Neural progenitor cell (in vitro differentiated cells): ENCODE measurements around the gene TBC1D4. TPM values are rescaled to one million over a fixed set of nuclear protein-coding genes. Genes with fewer than 3 reads are reported as not detected.

Source experiments
- DNase-seq: peaks from one replicate; pipeline ENCODE4 v3.0.0-alpha.2; 2016; ENCODE audit warnings: low spot score
- H2AFZ ChIP-seq: fragments of 200-600 bp; sonication (generic); replicated peaks from 2 replicates; pipeline ENCODE4 v1.6.1; 2016; ENCODE audit warnings: antibody characterized with exemption
- H3F3A ChIP-seq: fragments of 200-600 bp; sonication (generic); 2 replicates; pipeline ENCODE4 v1.6.1; 2016; ENCODE audit warnings: antibody characterized with exemption, low read depth
- H3K27ac ChIP-seq: fragments of 200-600 bp; sonication (generic); 2 replicates; pipeline ENCODE4 v1.5.1; 2016; ENCODE audit warnings: mild to moderate bottlenecking
- H3K27me3 ChIP-seq: fragments of 200-600 bp; sonication (generic); 2 replicates; pipeline ENCODE4 v1.6.1; 2016; ENCODE audit warnings: mild to moderate bottlenecking, moderate library complexity
- H3K36me3 ChIP-seq: fragments of 200-600 bp; sonication (generic); 2 replicates; pipeline ENCODE4 v1.5.1; 2016
- H3K4me1 ChIP-seq: fragments of 200-600 bp; sonication (generic); 2 replicates; pipeline ENCODE4 v1.6.1; 2016; ENCODE audit warnings: mixed run types
- H3K4me2 ChIP-seq: fragments of 200-600 bp; sonication (generic); 2 replicates; pipeline ENCODE4 v1.6.1; 2016
- H3K4me3 ChIP-seq: fragments of 200-600 bp; sonication (generic); 2 replicates; pipeline ENCODE4 v1.5.1; 2016
- H3K79me2 ChIP-seq: fragments of 200-600 bp; sonication (generic); 2 replicates; pipeline ENCODE4 v1.6.1; 2016; ENCODE audit warnings: low read depth
- H3K9ac ChIP-seq: fragments of 200-600 bp; sonication (generic); 2 replicates; pipeline ENCODE4 v1.6.1; 2016
- H3K9me3 ChIP-seq: fragments of 200-600 bp; sonication (generic); 2 replicates; pipeline ENCODE4 v1.5.1; 2016; ENCODE audit warnings: low read depth
- H4K20me1 ChIP-seq: fragments of 200-600 bp; sonication (generic); 2 replicates; pipeline ENCODE4 v1.6.1; 2016; ENCODE audit warnings: low read depth
- H3K27ac Mint-ChIP-seq: 3 replicates; pipeline ENCODE4 v1.8.0; 2021; ENCODE audit warnings: mixed read lengths
- H3K27me3 Mint-ChIP-seq: 2 replicates; pipeline ENCODE4 v1.8.0; 2022; ENCODE audit warnings: low read depth, mild to moderate bottlenecking, inconsistent platforms, moderate library complexity, mixed read lengths; ENCODE audit not compliant: insufficient read depth
- H3K36me3 Mint-ChIP-seq: 3 replicates; pipeline ENCODE4 v1.8.0; 2021; ENCODE audit warnings: mixed read lengths
- H3K4me1 Mint-ChIP-seq: 3 replicates; pipeline ENCODE4 v1.8.0; 2021; ENCODE audit warnings: mixed read lengths
- H3K4me3 Mint-ChIP-seq: 3 replicates; pipeline ENCODE4 v1.8.0; 2021; ENCODE audit warnings: mild to moderate bottlenecking, moderate library complexity, mixed read lengths
- H3K9me3 Mint-ChIP-seq: 3 replicates; pipeline ENCODE4 v1.8.0; 2020; ENCODE audit warnings: mixed read lengths
- EZH2 ChIP-seq: fragments of 200-600 bp; sonication (generic); IDR thresholded peaks from 2 replicates; pipeline ENCODE4 v1.6.1; 2017; ENCODE audit warnings: antibody characterized with exemption, mild to moderate bottlenecking, moderate library complexity
- EZH2phosphoT487 ChIP-seq: fragments of 200-600 bp; sonication (generic); IDR thresholded peaks from 2 replicates; pipeline ENCODE4 v1.6.1; 2017; ENCODE audit warnings: antibody characterized with exemption
- total RNA-seq: library from RNA; depleted of rRNA; stranded (reverse); fragments of >200 nt; gene quantifications from 2 replicates; pipeline ENCODE4 v1.2.3, GENCODE V29; 2015; ENCODE audit warnings: low replicate concordance
- TF ChIP-seq, protein P1 (sequence below): fragments of 200-600 bp; sonication (generic); IDR thresholded peaks from 2 replicates; pipeline ENCODE4 v1.5.1; 2017; ENCODE audit warnings: antibody characterized with exemption, mild to moderate bottlenecking

The TBC1D4 gene
- total RNA-seq, 1 donor from 2014 or later = 14.3 TPM

DNA sequence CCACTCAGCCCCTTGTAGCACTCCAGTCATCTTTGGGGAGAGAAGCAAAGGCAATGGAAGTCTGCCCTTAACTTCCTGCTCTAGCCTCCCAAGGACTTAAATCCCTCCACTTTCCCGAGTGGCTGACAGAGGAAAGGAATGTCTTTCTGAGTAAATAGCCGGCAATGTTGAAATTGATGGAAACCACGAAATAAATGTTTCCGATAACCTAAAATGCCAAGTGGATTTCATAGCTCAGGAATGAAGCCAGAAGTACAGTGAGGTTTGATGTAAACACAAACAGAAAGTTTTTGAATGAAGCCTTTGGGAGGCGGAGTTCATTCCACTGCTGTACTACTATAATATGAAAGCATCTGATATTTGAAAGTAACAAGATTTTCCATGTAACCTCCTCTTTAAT is 14.0 kb upstream of the TBC1D4 start:
- H3K4me3 ChIP-seq = no peak overlapping the region
- no peak overlapping the region for H3K4me2 ChIP-seq
- H3K27ac ChIP-seq = no peak overlapping the region
- no peak overlapping the region for H3K4me3 Mint-ChIP-seq
- H3K36me3 ChIP-seq = no peaks in the 10 kb centered on the region
- H3K9ac ChIP-seq = no peak overlapping the region
- H3K9me3 ChIP-seq = no peaks in the 10 kb centered on the region
- no peaks in the 10 kb centered on the region for H4K20me1 ChIP-seq
- H2AFZ ChIP-seq = no peak overlapping the region
- H3K27me3 ChIP-seq = no peaks in the 10 kb centered on the region
- no peaks in the 10 kb centered on the region for H3K4me1 Mint-ChIP-seq
- H3K36me3 Mint-ChIP-seq = no peaks in the 10 kb centered on the region
- no peaks in the 10 kb centered on the region for H3K27me3 Mint-ChIP-seq
- no peak for DNase-seq
- no peak for TF ChIP-seq EZH2phosphoT487
- no peak for TF ChIP-seq EZH2
- TF ChIP-seq, protein P1, sequence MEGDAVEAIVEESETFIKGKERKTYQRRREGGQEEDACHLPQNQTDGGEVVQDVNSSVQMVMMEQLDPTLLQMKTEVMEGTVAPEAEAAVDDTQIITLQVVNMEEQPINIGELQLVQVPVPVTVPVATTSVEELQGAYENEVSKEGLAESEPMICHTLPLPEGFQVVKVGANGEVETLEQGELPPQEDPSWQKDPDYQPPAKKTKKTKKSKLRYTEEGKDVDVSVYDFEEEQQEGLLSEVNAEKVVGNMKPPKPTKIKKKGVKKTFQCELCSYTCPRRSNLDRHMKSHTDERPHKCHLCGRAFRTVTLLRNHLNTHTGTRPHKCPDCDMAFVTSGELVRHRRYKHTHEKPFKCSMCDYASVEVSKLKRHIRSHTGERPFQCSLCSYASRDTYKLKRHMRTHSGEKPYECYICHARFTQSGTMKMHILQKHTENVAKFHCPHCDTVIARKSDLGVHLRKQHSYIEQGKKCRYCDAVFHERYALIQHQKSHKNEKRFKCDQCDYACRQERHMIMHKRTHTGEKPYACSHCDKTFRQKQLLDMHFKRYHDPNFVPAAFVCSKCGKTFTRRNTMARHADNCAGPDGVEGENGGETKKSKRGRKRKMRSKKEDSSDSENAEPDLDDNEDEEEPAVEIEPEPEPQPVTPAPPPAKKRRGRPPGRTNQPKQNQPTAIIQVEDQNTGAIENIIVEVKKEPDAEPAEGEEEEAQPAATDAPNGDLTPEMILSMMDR = no peak
- no peaks in the 10 kb centered on the region for H3K4me1 ChIP-seq
- H3K9me3 Mint-ChIP-seq = no peaks in the 10 kb centered on the region
- H3K27ac Mint-ChIP-seq = no peak overlapping the region
- H3K79me2 ChIP-seq = no peaks in the 10 kb centered on the region
- H3F3A ChIP-seq = no peaks in the 10 kb centered on the region

DNA sequence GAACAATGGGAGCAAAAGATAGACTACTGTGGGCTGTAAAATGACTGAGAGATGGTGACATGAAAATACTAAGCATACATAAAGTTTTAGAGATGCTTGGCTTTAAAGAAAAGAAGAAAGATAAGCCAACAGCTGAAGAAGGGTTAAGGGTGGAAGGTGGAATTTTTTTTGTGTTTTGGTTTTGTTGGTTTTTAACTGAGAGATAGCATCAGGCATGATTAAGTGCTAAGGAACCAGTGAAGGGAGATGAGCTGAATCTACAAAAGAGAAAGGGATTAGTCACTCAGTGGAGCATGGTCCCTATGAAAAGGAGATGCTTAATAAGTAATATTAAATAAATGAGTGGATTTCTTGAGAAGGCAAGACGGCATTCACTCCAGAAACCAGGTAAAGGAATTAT is 12.5 kb upstream of the TBC1D4 start:
- Mint-ChIP-seq H3K27me3 (no peaks in the 10 kb centered on the region), H3K36me3 (no peaks in the 10 kb centered on the region), H3K27ac (no peak overlapping the region), H3K4me3 (no peak overlapping the region), H3K4me1 (no peaks in the 10 kb centered on the region), H3K9me3 (no peaks in the 10 kb centered on the region)
- H3K9ac ChIP-seq = no peak overlapping the region
- H3K79me2 ChIP-seq = no peaks in the 10 kb centered on the region
- DNase-seq = no peak
- no peaks in the 10 kb centered on the region for H3K36me3 ChIP-seq
- H3F3A ChIP-seq = no peaks in the 10 kb centered on the region
- no peak overlapping the region for H3K4me3 ChIP-seq
- TF ChIP-seq EZH2phosphoT487 = no peak
- TF ChIP-seq, protein P1 = no peak
- TF ChIP-seq EZH2 = no peak
- no peaks in the 10 kb centered on the region for H4K20me1 ChIP-seq
- no peak overlapping the region for H2AFZ ChIP-seq
- no peak overlapping the region for H3K27ac ChIP-seq
- no peak overlapping the region for H3K4me2 ChIP-seq
- no peaks in the 10 kb centered on the region for H3K9me3 ChIP-seq
- no peaks in the 10 kb centered on the region for H3K4me1 ChIP-seq
- H3K27me3 ChIP-seq = no peaks in the 10 kb centered on the region

DNA sequence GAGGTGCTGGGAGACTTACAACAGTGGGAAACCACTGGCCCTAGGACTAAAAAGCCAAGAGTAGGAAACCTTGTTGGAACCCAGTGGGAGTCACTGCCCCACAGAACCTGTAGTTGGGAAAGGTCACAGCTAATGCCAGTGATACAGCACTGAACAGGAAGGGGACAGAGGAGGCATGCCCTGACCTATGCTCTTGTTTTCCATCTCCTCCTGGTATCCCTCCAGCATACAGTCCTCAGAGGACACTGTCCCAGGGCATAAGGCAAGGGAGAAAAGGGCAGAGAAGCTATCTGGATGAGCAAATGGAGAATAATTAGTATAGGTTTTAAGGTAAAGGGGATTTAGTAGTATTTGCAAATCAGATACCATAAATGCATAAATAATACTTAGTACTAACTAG is 11.2 kb upstream of the TBC1D4 start:
- TF ChIP-seq, protein P1 = no peak
- TF ChIP-seq EZH2phosphoT487 (no peak), EZH2 (no peak)
- Histone ChIP-seq H3K27ac (no peak overlapping the region), H3K4me2 (no peak overlapping the region), H3K79me2 (no peaks in the 10 kb centered on the region), H3K36me3 (no peaks in the 10 kb centered on the region), H3K27me3 (no peaks in the 10 kb centered on the region), H3K9me3 (no peaks in the 10 kb centered on the region), H3K4me1 (no peaks in the 10 kb centered on the region), H3K9ac (no peak overlapping the region), H4K20me1 (no peaks in the 10 kb centered on the region), H3K4me3 (no peak overlapping the region), H2AFZ (no peak overlapping the region), H3F3A (no peaks in the 10 kb centered on the region)
- Mint-ChIP-seq H3K27me3 (no peaks in the 10 kb centered on the region), H3K36me3 (no peaks in the 10 kb centered on the region), H3K9me3 (no peaks in the 10 kb centered on the region), H3K4me1 (no peaks in the 10 kb centered on the region), H3K27ac (no peak overlapping the region), H3K4me3 (no peak overlapping the region)
- DNase-seq = no peak
